ENCODE results near the gene SORCS1. TPM values are rescaled to one million over a fixed set of nuclear protein-coding genes. Genes with fewer than 3 reads are reported as not detected.

SORCS1 gene
- total RNA-seq, 2 experiments from 2014 or later: not detected

- Mint-ChIP-seq H3K4me1 (ENCODE audit: low read depth) (no peaks in the 10 kb centered on the region), H3K27ac (no peak overlapping the region), H3K4me3 (no peak overlapping the region), H3K36me3 (ENCODE audit: low read depth) (no peaks in the 10 kb centered on the region), H3K9me3 (ENCODE audit: insufficient read depth) (no peaks in the 10 kb centered on the region), H3K27me3 (ENCODE audit: low read depth) (no peaks in the 10 kb centered on the region)
- ATAC-seq: no peak
- POLR2A ChIA-PET: no interaction called here
- CTCF ChIA-PET: no interaction called here
- DNase-seq: no peak
Measured at GRCh38 chr10:106917452-106918055, 247.0 kb downstream of the SORCS1 start.

DNA sequence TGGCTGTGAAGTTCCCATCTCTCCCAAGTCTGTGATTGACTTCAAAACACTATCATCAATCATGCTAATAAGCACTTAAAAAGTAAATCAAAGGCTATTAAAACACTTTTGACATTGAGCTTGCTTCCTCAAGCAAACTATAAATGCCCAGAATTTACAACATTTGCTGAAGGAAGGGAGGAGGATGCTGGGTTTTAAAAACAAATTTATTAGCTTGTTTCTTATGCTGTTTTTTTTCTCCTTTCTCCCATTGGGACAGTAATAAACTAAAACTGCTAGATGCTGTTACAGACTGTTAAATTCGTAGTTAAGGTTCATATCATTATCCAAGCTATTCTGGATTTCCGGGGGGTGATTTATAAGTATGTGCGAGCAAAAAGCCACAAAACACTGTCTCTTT is 250.5 kb downstream of the SORCS1 start:
- ATAC-seq: no peak
- Mint-ChIP-seq H3K9me3 (ENCODE audit: insufficient read depth) (no peaks in the 10 kb centered on the region), H3K27ac (no peak overlapping the region), H3K4me3 (no peak overlapping the region), H3K27me3 (ENCODE audit: low read depth) (no peaks in the 10 kb centered on the region), H3K36me3 (ENCODE audit: low read depth) (no peaks in the 10 kb centered on the region), H3K4me1 (ENCODE audit: low read depth) (no peaks in the 10 kb centered on the region)
- POLR2A ChIA-PET: no interaction called here
- CTCF ChIA-PET: no interaction called here
- no peak for DNase-seq

- no peak overlapping the region for H3K27ac Mint-ChIP-seq
- no peak for ATAC-seq
- no peaks in the 10 kb centered on the region for H3K4me1 Mint-ChIP-seq (ENCODE audit: low read depth)
- H3K9me3 Mint-ChIP-seq (ENCODE audit: insufficient read depth): no peaks in the 10 kb centered on the region
- H3K36me3 Mint-ChIP-seq (ENCODE audit: low read depth): no peaks in the 10 kb centered on the region
- H3K27me3 Mint-ChIP-seq (ENCODE audit: low read depth): no peaks in the 10 kb centered on the region
- ChIA-PET CTCF (no interaction called here), POLR2A (no interaction called here)
- no peak overlapping the region for H3K4me3 Mint-ChIP-seq
- no peak for DNase-seq
Measured at GRCh38 chr10:106913348-106913747, 251.2 kb downstream of the SORCS1 start.

- no peak overlapping the region for H3K27ac Mint-ChIP-seq
- no peaks in the 10 kb centered on the region for H3K27me3 Mint-ChIP-seq (ENCODE audit: low read depth)
- DNase-seq: no peak
- POLR2A ChIA-PET: no interaction called here
- CTCF ChIA-PET: no interaction called here
- H3K4me3 Mint-ChIP-seq: no peak overlapping the region
- H3K4me1 Mint-ChIP-seq (ENCODE audit: low read depth): no peaks in the 10 kb centered on the region
- H3K9me3 Mint-ChIP-seq (ENCODE audit: insufficient read depth): no peaks in the 10 kb centered on the region
- no peaks in the 10 kb centered on the region for H3K36me3 Mint-ChIP-seq (ENCODE audit: low read depth)
- ATAC-seq: no peak
Measured at GRCh38 chr10:106911096-106911495, 253.4 kb downstream of the SORCS1 start.

DNA sequence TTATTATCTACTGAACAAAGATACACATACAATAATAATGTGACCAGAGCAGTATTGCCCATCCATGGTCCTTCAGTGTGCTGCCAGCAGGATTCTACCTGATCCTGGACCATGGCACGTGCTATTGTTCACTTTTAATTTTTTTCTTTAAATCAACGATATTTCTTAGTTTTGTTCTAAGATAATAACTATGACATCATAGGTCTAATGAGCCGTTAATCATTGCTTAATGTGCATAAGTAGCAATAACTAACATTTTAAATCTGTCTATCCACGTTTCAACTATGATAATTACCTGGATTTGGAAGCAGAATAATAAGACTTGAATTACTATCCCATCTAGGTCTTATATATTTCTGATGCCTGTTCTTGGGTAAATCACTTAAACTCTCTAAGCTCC is 253.8 kb downstream of the SORCS1 start:
- Mint-ChIP-seq H3K4me3 (no peak overlapping the region), H3K36me3 (ENCODE audit: low read depth) (no peaks in the 10 kb centered on the region), H3K27me3 (ENCODE audit: low read depth) (no peaks in the 10 kb centered on the region), H3K27ac (no peak overlapping the region), H3K9me3 (ENCODE audit: insufficient read depth) (no peaks in the 10 kb centered on the region), H3K4me1 (ENCODE audit: low read depth) (no peaks in the 10 kb centered on the region)
- DNase-seq (no peak), ATAC-seq (no peak)
- CTCF ChIA-PET: no interaction called here
- POLR2A ChIA-PET: no interaction called here

DNA sequence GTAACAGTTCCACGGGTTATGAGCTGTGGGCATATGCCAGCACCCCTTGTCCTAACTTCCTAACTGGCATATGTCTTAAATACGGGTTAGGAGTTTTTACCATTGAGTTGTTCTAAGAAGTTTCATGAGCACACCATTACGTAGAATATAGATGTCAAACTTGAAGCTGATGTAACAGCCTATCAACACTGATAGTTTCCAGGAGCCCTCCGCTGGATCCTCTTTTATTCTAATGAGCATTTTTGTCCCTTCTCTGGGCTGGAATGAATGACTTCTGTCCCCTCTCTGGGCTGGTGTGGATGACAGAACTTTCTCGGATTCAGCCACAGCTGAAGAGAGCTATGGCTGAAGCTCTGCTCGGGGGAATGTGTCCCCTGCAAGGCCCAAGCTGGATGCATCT is 256.3 kb downstream of the SORCS1 start:
- H3K4me3 Mint-ChIP-seq: no peak overlapping the region
- DNase-seq: no peak

DNA sequence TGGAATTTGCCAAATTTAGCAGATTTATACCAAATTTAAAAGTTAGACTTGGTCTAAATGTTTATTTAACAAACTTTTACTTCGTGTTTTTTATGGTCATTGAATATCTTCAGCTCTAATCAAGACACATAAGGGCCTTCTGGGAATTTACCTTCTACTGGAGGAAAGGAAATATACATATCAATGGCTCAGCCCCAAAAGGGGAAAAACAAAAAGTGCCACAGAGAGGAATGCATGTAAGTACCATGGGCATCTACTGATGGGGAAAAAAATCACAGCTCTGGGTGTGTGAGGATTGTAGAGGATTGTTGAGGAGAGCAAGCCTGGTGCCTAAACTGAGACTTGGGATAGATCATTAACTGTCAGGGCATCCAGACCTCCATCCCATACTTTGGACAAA is 260.3 kb downstream of the SORCS1 start:
- no peak for DNase-seq
- H3K4me3 Mint-ChIP-seq: no peak overlapping the region
- POLR2A ChIA-PET: no interaction called here
- ATAC-seq: no peak
- H3K27me3 Mint-ChIP-seq (ENCODE audit: low read depth): no peaks in the 10 kb centered on the region
- H3K4me1 Mint-ChIP-seq (ENCODE audit: low read depth): no peaks in the 10 kb centered on the region
- H3K36me3 Mint-ChIP-seq (ENCODE audit: low read depth): no peaks in the 10 kb centered on the region
- no peak overlapping the region for H3K27ac Mint-ChIP-seq
- H3K9me3 Mint-ChIP-seq (ENCODE audit: insufficient read depth): peaks cover 8% of the 10 kb centered on the region
- CTCF ChIA-PET: no interaction called here

More for the DNA sequence above, 256.3 kb downstream of the SORCS1 start:
- ChIA-PET POLR2A (no interaction called here), CTCF (no interaction called here)
- no peak for ATAC-seq
- Mint-ChIP-seq H3K27ac (no peak overlapping the region), H3K4me1 (ENCODE audit: low read depth) (no peaks in the 10 kb centered on the region), H3K36me3 (ENCODE audit: low read depth) (no peaks in the 10 kb centered on the region), H3K9me3 (ENCODE audit: insufficient read depth) (no peaks in the 10 kb centered on the region), H3K27me3 (ENCODE audit: low read depth) (no peaks in the 10 kb centered on the region)

DNA sequence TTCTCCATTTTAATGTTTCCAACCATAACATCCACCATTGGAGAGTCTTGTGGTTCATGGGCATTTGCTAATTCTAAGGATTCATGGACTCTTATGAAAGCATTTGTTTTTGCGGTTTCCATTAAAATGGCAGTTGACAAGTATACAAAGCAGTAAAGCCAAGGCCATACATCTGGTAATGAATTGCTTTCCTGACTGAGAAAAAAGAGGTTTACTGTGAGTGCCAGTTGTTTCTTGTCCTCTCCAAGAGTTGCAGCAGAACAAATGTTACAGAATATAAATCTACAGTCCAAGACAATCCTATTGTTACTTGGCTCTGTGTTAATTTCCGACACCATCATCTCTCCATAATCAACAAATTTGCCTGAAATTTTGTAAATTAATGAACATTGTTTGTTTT is 261.3 kb downstream of the SORCS1 start:
- CTCF ChIA-PET: no interaction called here
- DNase-seq (no peak), ATAC-seq (no peak)
- POLR2A ChIA-PET: no interaction called here
- no peaks in the 10 kb centered on the region for H3K27me3 Mint-ChIP-seq (ENCODE audit: low read depth)
- H3K9me3 Mint-ChIP-seq (ENCODE audit: insufficient read depth): peaks cover 8% of the 10 kb centered on the region
- no peak overlapping the region for H3K4me3 Mint-ChIP-seq
- no peak overlapping the region for H3K27ac Mint-ChIP-seq
- no peaks in the 10 kb centered on the region for H3K4me1 Mint-ChIP-seq (ENCODE audit: low read depth)
- H3K36me3 Mint-ChIP-seq (ENCODE audit: low read depth): no peaks in the 10 kb centered on the region

DNA sequence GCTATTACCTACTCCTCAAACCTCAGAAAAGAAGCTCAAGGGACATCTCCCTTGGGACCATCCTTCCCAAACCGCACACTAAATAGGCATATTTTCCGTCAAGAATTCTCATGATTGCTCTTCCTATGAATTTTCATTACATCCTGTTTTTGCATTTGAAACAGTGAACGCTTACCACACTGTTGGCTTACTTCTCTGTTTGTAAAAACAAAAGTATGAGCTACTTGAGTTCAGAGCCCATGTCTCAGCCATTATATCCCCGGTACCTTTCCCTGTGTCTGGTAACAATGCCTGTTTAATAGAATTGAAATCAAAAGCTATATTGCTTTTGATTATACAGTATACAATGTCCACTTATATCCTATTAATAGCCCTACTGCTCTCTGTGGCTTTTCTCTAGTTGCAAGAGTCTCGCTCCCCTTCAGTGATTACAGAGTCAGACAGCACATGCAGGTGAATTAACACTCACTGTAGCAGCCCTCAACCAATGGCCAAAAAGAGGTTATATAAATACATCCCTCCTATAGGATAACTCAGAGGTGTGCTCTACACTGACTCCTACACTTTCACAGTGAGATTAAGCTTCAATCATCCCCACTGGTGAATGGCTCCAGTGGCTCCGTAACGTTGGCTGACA is 264.4 kb downstream of the SORCS1 start:
- ATAC-seq: no peak
- Mint-ChIP-seq H3K36me3 (ENCODE audit: low read depth) (no peaks in the 10 kb centered on the region), H3K4me1 (ENCODE audit: low read depth) (no peaks in the 10 kb centered on the region), H3K27ac (no peak overlapping the region), H3K4me3 (no peak overlapping the region), H3K27me3 (ENCODE audit: low read depth) (no peaks in the 10 kb centered on the region), H3K9me3 (ENCODE audit: insufficient read depth) (peaks cover 8% of the 10 kb centered on the region)
- CTCF ChIA-PET: no interaction called here
- DNase-seq: no peak
- POLR2A ChIA-PET: no interaction called here

DNA sequence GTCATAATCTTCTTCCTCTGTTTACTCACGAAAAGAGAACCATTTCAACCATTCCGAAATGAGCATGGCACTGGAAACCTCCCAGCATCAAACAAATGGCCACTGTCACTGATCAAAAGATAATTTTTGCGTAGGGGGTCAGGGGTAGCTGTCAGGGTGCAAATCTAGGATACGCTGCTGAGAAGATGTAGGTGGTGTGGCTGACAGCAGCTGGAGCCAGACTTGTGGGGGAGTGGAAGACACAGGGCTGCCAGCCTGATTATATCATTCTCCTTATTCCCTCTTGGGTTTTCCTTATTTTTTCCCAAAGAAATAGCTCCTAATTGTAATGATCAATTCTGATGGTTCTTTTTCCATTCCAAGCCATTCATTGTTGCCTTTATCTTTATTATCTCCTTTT is 266.1 kb downstream of the SORCS1 start:
- Mint-ChIP-seq H3K27ac (no peak overlapping the region), H3K4me3 (no peak overlapping the region), H3K36me3 (ENCODE audit: low read depth) (no peaks in the 10 kb centered on the region), H3K9me3 (ENCODE audit: insufficient read depth) (peaks cover 8% of the 10 kb centered on the region), H3K27me3 (ENCODE audit: low read depth) (no peaks in the 10 kb centered on the region), H3K4me1 (ENCODE audit: low read depth) (no peaks in the 10 kb centered on the region)
- ATAC-seq: no peak
- ChIA-PET POLR2A (no interaction called here), CTCF (no interaction called here)
- no peak for DNase-seq

DNA sequence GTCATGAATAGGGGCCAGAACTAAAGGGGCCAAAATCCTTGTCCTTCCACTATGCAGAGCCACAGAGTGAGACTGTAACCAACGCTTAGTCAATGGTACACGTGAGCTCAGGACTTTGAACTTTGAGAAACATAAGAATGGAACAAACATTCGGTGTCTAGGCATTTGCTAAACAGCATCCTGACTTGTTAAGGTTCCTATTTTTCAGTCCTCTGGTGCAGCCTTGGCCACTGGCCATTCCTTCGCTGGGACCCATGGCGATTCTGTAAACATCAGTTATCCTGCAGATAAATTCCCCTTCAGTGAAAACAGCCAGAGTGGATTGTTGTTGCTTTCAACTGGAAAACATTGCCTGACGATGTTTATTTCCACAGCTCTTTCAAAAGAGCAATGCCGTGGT is 266.8 kb downstream of the SORCS1 start:
- H3K27me3 Mint-ChIP-seq (ENCODE audit: low read depth): no peaks in the 10 kb centered on the region
- H3K27ac Mint-ChIP-seq: no peak overlapping the region
- H3K9me3 Mint-ChIP-seq (ENCODE audit: insufficient read depth): peaks cover 8% of the 10 kb centered on the region
- ChIA-PET POLR2A (no interaction called here), CTCF (no interaction called here)
- ATAC-seq: no peak
- no peak overlapping the region for H3K4me3 Mint-ChIP-seq
- no peak for DNase-seq
- H3K4me1 Mint-ChIP-seq (ENCODE audit: low read depth): no peaks in the 10 kb centered on the region
- H3K36me3 Mint-ChIP-seq (ENCODE audit: low read depth): no peaks in the 10 kb centered on the region

GRCh38 chr10:106894692-106895091 is 269.8 kb downstream of the SORCS1 start:
- no peaks in the 10 kb centered on the region for H3K36me3 Mint-ChIP-seq (ENCODE audit: low read depth)
- no peak overlapping the region for H3K4me3 Mint-ChIP-seq
- ATAC-seq (no peak), DNase-seq (no peak)
- CTCF ChIA-PET: no interaction called here
- H3K4me1 Mint-ChIP-seq (ENCODE audit: low read depth): no peaks in the 10 kb centered on the region
- no peak overlapping the region for H3K27ac Mint-ChIP-seq
- H3K9me3 Mint-ChIP-seq (ENCODE audit: insufficient read depth): peaks cover 4% of the 10 kb centered on the region
- no peaks in the 10 kb centered on the region for H3K27me3 Mint-ChIP-seq (ENCODE audit: low read depth)
- POLR2A ChIA-PET: no interaction called here

DNA sequence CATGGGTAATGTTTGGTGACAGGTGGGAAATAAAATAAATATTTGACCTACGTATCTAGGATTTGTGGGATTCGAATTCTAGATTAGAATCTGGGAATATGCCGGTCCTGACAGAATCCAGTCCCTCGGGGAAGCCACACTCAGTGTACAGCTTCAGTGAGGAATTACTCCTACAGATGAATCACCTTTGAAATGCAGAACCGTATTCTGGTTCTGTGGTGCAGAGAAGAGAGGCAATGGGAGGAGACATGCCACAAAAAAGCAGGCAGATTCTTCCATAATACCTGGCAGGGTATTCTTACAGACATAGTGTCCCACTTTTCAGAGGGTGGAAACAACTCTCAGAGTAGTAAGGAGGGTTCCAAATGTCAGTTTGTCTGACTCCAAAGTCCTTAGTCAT is 286.9 kb downstream of the SORCS1 start:
- H3K36me3 Mint-ChIP-seq (ENCODE audit: low read depth): no peaks in the 10 kb centered on the region

More for the DNA sequence above, 286.9 kb downstream of the SORCS1 start:
- DNase-seq (no peak), ATAC-seq (no peak)
- no peaks in the 10 kb centered on the region for H3K4me1 Mint-ChIP-seq (ENCODE audit: low read depth)
- no peak overlapping the region for H3K4me3 Mint-ChIP-seq
- ChIA-PET CTCF (no interaction called here), POLR2A (no interaction called here)
- no peak overlapping the region for H3K27ac Mint-ChIP-seq
- no peaks in the 10 kb centered on the region for H3K9me3 Mint-ChIP-seq (ENCODE audit: insufficient read depth)
- no peaks in the 10 kb centered on the region for H3K27me3 Mint-ChIP-seq (ENCODE audit: low read depth)

All from activated CD8-positive, alpha-beta T cell treated with anti-CD3 and anti-CD28 coated beads, Interleukin-2, amount 10 ng/mL, durations not matched to agents 7 days and 5 days (primary cell).